HG03442 (cell line): Measurements from ENCODE around the gene SEPTIN5.
"Not testable (repeated sequence)": the region's sequence is repeated elsewhere in the genome, so short reads cannot be mapped to it uniquely, and the experiment has no call there.

Experiments used
- ATAC-seq: cut with Tn5 transposase; IDR thresholded peaks from one replicate; pipeline ENCODE4 v1.9.1; 2021; ENCODE audit warnings: mild to moderate bottlenecking, moderate library complexity; ENCODE audit not compliant: unreplicated experiment

Gene SEPTIN5

DNA sequence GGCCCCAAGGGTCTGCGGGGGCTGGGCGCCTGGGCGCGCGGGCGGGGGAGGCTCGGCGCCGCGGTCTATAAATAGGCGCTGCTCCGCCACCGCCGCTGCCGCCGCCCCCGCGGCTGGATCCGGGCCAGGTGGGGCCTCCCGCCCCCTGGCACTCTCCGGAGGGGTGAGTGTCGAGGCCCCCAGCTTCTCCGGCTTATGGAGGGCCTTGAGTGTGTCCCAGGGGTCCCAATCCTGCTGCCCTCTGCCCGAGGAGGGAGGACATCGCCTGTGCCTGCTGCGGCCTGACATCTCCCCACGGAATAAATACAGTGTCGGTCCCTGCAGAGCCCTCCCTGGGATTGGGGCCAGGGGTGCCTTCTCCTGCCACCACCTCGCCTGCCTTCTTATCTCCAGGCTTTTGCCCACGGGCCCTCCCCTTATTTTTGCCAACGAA, 4.8 kb downstream of the SEPTIN5 start:
- no peak for ATAC-seq

DNA sequence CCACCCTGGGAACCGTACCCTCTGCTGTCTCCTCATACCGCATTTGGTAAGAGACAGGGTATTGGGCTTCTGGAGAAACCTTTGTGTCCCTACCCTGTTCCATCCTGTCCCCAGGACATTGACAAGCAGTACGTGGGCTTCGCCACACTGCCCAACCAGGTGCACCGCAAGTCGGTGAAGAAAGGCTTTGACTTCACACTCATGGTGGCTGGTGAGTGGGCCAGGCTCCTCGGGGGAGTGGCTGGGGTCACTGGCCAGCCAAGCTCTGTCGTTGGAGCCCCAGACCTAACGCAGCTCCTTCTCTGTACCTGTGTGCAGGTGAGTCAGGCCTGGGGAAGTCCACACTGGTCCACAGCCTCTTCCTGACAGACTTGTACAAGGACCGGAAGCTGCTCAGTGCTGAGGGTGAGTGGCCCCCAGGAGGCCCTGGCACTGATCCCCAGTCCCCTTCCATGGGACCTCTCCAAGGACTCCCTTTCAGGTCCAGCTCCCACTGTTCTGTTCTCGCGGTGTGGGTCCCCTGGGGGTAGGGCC, 5.3 kb downstream of the SEPTIN5 start:
- no peak for ATAC-seq

DNA sequence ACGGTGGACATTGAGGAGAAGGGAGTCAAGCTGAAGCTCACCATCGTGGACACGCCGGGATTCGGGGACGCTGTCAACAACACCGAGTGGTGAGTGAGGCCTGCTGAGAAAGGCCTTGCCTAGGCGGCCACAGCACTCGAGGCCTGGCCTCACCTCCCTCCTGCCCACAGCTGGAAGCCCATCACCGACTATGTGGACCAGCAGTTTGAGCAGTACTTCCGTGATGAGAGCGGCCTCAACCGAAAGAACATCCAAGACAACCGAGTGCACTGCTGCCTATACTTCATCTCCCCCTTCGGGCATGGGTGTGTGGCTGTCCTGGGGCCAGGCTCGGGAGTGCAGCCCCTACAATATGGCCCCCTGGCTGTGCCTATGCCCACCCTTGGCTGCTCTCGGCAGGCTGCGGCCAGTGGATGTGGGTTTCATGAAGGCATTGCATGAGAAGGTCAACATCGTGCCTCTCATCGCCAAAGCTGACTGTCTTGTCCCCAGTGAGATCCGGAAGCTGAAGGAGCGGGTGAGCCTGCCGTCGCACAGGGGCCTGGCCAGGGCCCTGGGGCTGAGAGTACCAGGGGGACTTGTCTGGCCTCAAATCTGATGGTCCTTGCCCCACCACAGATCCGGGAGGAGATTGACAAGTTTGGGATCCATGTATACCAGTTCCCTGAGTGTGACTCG, 6.0 kb downstream of the SEPTIN5 start:
- ATAC-seq: no peak

DNA sequence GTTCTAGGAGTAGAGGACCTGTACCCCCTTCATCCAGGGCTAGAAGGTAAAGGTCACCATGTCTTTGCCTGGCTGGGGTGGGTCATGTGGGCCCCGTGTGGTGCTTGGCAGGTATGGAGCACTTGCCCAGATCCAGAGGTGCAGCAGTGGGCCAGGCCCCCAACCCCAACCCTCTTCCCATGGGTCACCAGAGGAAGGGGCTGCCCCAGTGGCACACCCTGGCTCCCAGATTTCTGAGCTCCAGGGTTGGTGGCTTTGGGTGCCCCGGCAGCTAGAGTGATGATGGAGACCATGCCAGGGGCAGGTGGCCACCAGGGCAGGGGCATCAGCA, 6.7 kb downstream of the SEPTIN5 start:
- ATAC-seq: no peak

DNA sequence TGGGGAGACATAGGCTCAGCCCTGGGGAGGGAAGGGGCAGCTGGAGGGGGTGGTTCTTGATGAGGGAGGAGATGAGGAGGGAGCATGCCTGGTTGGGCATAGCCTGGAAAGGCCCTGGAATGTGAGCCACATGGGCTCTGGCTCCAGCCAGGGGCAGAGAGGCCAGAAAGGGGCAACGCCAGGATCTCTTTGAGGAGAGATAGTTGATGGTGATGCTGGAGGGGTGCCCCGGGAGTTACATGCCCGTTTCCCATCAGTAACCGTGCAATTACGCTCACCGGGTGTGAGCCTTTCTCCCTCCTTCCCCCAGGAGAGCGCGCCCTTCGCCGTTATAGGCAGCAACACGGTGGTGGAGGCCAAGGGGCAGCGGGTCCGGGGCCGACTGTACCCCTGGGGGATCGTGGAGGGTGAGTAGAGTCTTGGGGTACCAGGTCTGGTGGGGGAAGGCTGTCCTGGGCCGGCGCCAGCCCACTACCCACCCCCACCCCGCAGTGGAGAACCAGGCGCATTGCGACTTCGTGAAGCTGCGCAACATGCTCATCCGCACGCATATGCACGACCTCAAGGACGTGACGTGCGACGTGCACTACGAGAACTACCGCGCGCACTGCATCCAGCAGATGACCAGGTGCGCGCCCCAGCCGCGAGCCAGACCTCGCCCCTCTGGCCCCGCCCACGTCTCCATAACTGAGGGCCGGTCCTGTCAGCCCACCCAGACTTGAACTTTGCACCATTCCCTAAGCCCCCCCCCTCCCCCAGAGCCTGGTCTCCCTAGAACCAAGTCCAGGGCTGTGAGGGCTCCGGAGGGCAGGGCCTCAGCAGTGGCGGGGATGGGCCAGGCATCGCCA, 7.3 kb downstream of the SEPTIN5 start:
- ATAC-seq: no peak

DNA sequence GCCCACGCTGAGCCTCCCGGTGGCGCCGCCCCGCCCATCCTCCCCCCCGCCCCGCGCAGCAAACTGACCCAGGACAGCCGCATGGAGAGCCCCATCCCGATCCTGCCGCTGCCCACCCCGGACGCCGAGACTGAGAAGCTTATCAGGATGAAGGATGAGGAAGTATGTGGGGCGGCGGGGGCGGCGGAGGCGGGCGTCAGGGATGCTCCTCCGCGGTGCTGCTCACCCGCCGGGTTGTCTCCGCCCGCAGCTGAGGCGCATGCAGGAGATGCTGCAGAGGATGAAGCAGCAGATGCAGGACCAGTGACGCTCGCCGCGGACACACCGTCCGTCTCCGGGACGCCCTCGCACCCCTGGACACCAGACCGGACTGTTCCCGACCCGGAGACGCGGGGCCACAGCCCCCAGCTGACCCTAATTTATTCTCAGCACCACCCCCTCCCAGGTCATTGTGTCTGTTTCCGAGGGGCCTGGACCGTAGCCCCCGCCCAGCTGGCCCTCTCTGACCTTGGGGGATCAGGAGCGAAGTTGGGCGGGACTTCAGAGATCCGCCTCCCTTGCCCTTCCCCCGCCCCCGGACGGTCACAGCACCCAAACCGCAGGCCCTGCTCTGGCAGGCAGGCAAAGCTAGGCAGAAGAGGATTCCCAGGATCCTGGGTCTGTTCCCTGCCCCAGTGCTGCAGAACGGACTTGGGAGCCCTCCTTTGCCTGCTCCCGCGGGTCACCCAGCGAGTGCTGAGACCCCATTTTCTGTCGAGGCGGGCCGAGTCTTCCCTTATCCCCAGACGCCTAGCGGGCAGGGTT, 8.1 kb downstream of the SEPTIN5 start:
- no peak for ATAC-seq

DNA sequence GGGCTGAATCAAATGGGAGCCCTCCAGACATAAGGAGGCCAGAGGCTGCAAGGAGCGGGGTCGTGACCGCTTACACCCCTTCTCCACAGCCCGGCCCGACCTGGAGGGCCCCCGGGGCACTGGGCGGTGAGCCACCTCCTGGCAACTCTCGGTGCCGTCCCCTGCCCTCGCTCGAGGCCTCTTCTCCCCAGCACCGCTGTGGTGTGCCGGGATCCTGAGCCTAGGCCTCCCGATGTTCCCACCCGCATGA, 8.6 kb downstream of the SEPTIN5 start:
- ATAC-seq: no peak

DNA sequence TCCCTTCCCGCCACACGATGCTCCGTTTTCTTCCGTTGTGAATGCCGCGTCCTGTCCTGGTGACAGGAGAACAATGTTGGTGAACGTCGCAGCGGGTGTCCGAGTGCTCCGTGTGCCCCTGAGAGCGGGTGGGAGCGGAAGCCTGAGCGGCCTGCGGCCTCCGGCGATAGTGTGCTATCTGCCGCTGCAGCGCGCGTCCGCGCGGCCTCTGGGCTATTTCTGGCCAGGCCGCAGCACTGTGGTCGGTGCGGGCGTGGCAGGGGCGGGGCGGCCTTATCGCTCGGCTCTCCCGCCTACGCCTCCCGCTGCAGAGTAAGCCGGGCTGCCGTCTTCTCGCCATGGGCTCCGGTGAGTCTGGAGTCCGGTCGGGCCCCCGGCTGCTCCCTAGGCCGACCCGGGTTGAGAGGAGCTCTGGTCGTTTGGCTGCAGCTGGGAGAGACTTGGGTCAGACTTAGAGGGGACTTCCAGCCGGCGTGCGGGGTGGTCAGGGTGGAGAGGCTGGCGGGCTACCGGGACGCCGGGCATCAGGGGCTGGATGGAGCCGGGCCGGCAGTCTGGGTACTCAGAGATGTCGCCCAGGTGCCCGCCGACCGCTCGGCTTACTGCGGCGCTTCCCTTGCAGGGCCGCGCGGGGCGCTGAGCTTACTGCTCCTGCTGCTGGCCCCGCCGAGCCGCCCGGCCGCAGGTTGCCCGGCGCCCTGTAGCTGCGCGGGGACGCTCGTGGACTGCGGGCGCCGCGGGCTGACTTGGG, 9.1 kb downstream of the SEPTIN5 start, which contains the start of gene GP1BB:
Gene GP1BB (plus strand): TSS at position 308 of the 751 bp plus-strand sequence. CDS start 31 bp downstream, at position 339.
- no peak for ATAC-seq

DNA sequence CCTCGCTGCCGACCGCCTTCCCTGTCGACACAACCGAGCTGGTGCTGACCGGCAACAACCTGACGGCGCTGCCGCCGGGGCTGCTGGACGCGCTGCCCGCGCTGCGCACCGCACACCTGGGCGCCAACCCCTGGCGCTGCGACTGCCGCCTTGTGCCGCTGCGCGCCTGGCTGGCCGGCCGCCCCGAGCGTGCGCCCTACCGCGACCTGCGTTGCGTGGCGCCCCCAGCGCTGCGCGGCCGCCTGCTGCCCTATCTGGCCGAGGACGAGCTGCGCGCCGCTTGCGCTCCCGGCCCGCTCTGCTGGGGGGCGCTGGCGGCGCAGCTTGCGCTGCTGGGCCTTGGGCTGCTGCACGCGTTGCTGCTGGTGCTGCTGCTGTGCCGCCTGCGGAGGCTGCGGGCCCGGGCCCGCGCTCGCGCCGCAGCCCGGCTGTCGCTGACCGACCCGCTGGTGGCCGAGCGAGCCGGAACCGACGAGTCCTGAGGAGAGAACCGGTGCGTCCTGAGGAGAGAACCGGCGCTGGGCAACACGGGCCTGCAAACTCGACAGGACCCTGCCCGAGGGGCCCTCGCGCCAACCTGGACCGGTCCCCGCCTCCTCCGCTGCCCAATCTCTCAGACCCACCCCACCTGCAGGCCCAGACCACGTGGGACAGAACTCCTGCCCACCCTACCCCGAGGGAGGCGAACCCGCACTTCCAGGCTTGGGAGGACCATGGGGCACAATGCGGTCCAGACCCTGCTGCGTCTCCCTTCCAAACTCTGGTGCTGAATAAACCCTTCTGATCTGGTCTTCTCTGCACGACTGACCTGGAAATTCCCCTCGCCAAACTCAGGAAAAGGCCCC, 9.9 kb downstream of the SEPTIN5 start:
- no peak for ATAC-seq

DNA sequence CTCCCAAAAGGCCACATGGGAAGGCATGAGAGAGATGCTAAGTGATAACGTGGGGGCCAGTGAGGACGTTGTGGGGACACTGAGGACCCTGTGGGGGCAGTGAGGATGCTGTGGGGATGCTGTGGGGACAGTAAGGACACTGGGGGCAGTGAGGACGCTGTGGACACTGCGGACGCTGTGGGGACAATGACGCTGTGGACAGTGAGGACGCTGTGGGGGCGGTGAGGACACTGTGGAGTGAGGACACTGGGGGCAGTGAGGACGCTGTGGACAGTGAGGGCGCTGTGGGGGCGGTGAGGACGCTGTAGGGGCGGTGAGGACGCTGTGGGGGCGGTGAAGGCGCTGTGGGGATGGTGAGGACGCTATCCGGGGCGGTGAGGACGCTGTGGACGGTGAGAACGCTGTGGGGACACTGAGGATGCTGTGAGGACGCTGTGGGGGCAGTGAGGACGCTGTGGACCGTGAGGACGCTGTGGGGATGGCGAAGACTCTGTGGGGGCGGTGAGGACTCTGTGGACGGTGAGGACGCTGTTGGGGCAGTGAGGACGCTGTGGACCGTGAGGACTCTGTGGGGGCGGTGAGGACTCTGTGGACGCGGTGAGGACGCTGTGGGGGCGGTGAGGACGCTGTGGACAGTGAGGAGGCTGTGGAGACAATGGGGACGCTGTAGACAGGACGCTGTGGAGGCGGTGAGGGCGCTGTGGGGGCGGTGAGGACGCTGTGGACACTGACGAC, 10.8 kb downstream of the SEPTIN5 start:
- ATAC-seq: no peak

DNA sequence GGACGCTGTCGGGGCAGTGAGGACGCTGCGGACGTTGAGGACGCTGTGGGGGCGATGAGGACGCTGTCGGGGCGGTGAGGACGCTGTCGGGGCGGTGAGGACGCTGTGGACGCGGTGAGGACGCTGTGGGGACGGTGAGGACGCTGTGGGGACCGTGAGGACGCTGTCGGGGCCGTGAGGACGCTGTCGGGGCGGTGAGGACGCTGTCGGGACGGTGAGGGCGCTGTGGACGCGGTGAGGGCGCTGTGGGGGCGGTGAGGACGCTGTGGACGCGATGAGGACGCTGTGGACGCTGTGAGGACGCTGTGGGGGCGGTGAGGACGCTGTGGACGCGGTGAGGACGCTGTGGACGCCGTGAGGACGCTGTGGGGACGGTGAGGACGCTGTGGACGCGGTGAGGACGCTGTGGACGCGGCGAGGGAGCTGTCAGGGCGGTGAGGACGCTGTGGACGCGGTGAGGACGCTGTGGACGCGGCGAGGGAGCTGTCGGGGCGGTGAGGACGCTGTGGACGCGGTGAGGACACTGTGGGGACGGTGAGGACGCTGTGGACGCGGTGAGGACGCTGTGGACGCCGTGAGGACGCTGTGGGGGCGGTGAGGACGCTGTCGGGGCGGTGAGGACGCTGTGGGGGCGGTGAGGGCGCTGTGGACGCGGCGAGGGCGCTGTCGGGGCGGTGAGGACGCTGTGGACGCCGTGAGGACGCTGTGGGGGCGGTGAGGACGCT, 11.9 kb downstream of the SEPTIN5 start:
- not testable (repeated sequence) for ATAC-seq

DNA sequence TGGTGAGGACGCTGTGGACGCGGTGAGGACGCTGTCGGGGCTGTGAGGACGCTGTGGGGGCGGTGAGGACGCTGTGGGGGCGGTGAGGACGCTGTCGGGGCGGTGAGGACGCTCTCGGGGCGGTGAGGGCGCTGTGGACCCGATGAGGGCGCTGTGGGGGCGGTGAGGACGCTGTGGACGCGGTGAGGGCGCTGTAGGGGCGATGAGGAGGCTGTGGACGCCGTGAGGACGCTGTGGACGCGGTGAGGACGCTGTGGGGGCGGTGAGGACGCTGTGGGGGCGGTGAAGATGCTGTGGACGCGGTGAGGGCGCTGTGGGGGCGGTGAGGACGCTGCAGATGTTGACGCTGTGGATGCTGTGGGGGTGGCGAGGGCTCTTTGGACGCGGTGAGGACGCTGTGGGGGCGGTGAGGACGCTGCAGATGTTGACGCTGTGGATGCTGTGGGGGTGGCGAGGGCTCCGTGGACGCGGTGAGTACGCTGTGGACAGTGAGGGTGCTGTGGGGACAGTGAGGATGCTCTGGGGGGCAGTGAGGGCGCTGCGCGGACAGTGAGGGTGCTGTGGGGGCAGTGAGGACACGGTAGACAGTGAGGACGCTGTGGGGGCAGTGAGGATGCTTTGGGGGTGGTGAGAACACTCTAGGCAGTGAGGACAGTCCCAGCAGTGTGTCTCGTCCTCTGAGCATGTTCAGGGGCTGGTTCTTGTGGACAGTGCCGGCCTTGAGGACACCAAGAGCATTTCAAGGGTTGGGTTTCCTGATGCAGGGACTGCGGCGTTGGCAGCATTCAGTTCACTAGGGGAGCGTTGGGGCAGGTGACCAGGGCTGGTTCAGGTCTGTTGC, 13.2 kb downstream of the SEPTIN5 start:
- no peak for ATAC-seq

DNA sequence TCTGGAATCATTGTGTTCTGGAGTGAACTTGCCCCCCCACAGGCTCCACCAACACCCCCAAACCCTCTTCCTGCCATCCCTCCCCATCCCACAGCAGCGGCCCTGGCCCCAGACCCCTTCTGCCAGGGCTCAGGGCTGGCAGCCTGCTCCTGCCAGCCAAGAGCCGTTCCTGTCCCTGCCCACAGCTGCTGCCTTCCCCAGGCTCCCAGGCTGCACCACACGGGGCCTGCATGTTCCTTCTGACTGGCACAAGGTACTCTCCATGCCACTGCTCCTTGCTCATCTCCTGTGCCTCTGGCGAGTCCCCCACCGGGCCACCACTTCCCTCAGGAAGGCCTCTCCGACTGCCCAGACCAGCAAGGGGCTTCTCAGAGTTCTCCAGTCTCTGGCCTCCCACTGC, 14.0 kb downstream of the SEPTIN5 start:
- ATAC-seq: no peak

DNA sequence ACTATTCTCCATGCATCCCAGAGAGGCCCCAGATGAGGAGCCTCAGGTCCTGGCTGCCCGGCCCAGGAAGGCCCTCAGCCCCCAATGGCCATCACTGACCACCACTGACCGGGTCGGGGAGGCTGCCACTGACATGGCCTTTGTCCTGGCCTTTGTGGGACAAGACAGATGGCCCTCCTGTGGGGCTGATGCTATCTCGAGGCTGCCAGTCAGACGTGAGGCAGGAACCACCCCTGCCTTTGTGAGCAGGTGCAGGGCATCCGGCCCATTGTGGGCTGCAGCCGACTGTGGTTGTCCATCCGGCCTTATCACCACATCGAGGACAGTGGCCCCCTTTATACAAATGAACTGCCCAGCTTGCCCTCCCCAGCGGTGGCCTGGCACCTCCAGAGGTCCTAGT, 14.5 kb downstream of the SEPTIN5 start:
- no peak for ATAC-seq

DNA sequence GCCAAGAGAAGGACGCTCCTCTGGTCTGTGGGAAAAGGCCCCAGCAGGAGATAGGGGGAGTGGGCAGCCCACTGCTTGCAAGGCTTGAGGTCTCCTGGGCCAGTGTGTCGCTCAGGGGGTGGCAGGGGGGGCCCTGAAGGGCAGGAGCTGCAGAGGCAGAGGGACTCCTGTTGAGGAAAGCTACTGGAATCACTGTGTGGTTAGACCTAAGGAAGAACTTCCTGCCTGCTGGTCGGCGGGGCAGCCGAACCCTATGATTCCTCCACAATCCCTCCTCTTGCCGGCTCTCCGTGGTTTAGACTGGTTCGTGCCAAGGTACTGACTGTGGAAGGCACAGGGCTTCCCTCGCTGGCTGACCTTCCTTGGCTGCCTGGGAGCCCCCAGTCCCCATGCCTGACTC, 15.2 kb downstream of the SEPTIN5 start:
- no peak for ATAC-seq

DNA sequence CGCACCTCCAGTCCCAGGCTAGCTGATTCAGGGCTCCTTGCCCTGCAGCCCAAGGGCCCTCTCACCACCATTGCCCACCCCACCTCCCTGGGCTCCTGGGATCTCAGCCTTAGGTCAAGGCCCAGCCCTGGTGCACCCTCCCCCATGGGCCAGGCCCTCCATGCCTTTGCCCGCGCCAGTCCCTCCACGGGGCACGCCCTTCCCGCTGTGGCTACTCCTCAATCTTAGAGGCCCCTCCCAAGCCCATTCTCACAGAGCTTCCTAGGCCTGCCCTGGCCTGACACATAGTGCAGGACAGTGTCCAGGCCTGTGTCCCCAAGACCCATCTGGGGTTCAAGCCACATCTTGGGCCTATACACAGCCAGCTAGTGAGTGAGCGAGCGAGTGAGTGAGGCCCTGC, 15.9 kb downstream of the SEPTIN5 start:
- ATAC-seq: peak; percentile 21

DNA sequence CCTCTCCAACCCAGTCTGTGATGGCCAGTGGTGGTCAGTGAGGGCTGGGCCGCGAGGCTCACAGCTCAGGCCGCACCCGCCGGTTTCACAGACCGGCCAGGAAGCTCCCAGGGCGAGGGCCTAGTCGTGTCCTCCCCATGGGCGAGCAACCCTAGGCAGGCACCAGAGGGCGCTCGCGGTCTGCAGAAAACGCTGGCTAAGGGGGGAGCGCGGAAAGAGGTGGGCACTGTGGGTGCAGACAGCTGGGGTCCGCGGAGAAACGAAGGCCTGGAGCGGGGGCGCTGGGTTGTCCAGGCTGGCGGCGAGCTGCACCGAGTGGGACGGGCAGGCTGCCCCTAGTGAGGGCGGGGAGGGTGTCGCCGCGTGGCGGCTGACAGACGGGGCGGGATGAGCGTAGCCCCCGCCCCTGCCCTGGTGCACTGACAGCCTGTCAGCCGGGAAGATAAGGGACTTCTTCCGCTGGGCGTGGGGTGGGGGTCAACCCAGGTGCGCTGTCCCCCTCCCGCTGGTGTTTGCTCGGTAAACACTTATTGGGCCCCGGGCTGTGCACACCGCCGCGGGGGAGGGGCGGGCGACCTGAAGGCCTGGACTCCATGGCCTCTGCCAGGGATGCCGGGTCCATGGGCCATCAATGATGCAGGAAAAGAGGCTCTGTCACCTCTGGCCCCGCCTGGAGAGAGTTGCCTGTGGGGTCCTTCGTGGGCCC, 16.5 kb downstream of the SEPTIN5 start:
- peak; percentile 60 for ATAC-seq
